HT-29 (cell line): ENCODE measurements around the gene CDH23. TPM values are rescaled to one million over a fixed set of nuclear protein-coding genes. Genes with fewer than 3 reads are reported as not detected.
A peak's percentile ranks its signal among the peaks of the same experiment; 100 is the strongest.

Source experiments
- DNase-seq: peaks from one replicate; pipeline ENCODE4 v3.0.0-alpha.2; 2015; ENCODE audit warnings: low spot score
- total RNA-seq: library from RNA; depleted of rRNA; stranded (reverse); fragments of >200 nt; shearing (Covaris generic); gene quantifications from 2 replicates; pipeline ENCODE4 v1.2.3, GENCODE V29; 2014

Gene CDH23
- total RNA-seq, 1 experiment from 2014 or later: 0.05 TPM

GRCh38 chr10:71637305-71637704 is 240.6 kb downstream of the CDH23 start:
- DNase-seq: no peak

DNA sequence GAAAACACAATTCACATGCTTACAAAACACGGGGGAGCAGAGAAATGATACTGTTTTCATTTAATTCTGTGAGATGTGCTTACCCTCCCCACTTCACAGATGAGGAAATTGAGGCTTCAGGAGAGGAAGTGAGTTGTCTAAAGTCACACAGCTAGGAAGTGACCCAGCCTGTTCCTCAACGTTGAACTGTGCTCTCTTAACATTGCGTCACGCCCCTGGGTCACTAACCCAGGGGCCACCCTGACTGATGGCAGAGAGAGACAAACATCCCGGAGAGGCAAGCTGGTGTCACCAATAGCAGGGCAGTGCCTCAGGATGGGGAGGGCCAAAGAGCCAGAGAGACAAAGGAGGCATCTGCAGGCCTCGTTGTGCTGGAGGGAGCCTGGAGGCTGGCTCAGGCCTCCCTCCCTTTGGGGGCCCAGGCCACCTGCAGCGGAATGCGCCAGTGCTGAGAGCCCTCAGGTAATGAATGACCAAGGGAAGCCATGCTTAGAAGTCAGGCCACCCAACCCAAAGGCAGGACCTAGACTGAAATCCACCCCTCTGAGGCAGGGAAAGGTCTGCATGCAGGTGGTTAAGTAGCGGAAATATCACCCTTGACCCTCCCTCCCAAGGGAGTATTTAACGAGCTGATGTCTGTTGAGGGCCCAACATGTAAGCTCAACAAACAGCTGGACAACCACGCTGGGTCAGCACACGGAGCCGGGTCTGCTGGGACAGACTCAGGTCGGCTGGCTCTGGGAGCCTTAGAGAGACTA is 241.5 kb downstream of the CDH23 start:
- DNase-seq: peak; percentile 72

- peak; percentile 69 for DNase-seq
These were observed 242.4 kb downstream of the CDH23 start for GRCh38 chr10:71638822-71639719.

DNA sequence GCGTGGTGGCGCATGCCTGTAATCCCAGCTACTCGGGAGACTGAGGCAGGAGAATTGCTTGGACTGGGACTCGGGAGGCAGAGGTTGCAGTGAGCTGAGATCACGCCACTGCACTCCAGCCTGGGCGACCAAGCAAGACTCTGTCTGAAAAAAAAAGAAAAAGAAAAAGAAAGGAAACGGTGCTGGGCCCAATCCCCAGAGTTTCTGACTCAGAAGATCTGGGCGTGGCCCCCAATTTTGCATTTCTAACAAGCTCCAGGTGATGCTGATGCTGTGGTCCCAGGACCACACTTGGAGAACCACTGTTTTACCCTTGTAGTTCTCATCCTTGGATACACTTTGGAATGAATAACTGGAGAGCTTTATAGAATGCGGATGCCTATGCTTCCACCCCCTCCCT is 243.9 kb downstream of the CDH23 start:
- no peak for DNase-seq

- no peak for DNase-seq
These were observed 244.7 kb downstream of the CDH23 start for GRCh38 chr10:71641449-71641848.

DNA sequence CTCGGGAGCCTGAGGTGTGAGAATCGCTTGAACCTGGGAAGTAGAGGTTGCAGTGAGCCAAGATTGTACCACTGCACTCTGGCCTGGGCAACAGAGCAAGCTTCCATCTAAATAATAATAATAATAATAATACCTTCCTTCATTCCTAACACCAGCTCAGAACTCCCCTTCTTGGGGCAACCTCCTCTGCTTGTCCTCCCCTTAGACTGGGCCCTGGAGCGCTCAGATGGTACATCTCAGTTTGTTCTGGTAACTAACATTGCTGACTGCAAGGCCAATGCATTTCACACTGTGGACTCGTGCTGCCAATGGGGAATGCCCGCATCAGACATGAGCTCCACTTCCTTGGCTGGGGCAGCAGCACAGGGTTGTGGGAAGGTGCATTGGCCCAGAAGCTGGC is 245.3 kb downstream of the CDH23 start:
- DNase-seq: no peak

DNA sequence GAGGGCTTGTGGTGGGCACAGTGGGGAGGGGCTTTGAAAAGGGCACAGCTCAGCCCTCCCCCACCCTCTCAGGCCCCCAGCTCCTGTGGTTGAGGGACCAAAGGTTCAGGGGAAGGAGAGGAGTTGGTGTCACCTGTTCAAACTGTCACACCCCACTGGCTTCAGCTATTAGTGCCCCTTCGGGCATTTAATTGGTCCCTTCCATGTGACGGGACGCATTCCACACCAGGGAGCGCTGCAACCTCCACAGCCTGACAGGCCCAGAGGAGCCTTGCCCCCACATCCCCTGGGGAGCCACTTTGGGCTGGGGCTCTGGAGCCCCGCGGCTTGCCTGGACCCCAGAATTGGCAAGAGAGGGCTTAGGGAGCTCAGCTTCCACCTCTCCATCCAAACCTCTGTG is 247.2 kb downstream of the CDH23 start:
- DNase-seq: no peak

DNA sequence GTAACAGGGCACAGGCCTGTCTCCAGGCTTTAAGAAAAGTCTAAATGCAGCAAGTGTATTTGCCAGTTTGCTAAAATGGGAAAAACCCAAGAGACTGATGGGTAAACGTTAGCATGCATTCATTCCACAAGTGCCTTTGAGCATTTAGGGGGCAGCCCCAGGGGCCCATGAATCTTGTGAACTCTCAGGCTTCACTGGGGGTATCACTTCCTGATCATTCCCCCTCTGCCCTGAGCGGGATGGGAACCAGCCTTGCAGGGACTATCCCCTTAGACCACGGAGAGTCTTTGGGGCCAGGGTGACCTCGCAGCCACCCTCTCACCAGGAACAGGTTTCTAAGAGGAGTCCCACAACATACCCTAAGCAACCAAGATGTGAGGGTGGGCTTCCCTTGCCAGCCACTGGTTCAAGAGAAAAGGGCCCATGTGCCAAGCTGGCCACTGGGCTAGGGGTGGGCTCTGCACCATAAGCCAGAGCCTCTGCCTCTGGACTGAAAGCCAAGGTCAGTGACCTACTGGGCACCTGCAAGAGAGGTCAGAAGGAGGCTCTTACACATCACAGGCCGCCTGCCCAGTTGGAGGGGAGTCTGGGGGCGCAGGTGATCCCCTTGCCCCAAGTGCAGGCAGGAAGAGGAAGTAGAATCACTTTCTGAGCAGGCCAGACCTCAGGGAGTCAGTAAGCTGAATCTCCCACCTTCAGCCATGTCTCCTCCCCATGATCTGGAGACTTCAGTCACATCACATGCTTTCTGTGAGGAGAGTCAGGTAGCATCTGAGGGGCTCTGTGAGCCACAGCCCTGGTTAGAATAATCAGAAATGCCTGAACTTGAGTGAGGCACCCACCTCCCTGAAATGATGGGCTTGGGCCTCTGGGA is 247.8 kb downstream of the CDH23 start:
- DNase-seq: no peak

- DNase-seq: no peak
These were observed 248.5 kb downstream of the CDH23 start for GRCh38 chr10:71645185-71645584.

- DNase-seq: no peak
These were observed 249.3 kb downstream of the CDH23 start for GRCh38 chr10:71646037-71646436.

GRCh38 chr10:71646592-71647292 is 250.0 kb downstream of the CDH23 start:
- no peak for DNase-seq

GRCh38 chr10:71647526-71648253 is 251.0 kb downstream of the CDH23 start:
- no peak for DNase-seq

GRCh38 chr10:71648254-71648932 is 251.7 kb downstream of the CDH23 start:
- DNase-seq: no peak

GRCh38 chr10:71648933-71649320 is 252.2 kb downstream of the CDH23 start:
- DNase-seq: no peak

- no peak for DNase-seq
These were observed 252.9 kb downstream of the CDH23 start for GRCh38 chr10:71649631-71650030.

GRCh38 chr10:71650397-71650796 is 253.7 kb downstream of the CDH23 start:
- DNase-seq: no peak

DNA sequence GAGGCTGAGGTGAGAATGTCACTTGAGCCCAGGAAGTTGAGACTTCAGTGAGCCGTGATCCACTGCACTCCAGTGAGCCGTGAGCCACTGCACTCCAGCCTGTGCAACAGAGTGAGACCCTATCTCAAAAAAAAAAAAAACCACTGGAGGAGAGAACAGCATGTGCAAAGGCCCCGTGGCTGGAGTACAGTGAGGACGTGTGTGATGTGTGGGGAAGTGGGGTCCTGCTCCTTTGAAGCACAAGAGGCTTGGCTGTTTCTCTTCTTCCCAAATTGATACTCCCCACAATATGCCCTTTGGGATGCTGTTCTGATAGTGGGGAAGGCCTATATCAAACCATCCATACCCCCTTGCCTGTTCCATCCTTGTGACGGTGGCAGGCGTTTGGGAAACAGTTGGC is 254.7 kb downstream of the CDH23 start:
- DNase-seq: no peak

GRCh38 chr10:71651928-71652327 is 255.2 kb downstream of the CDH23 start:
- DNase-seq: no peak

GRCh38 chr10:71653044-71653443 is 256.3 kb downstream of the CDH23 start:
- DNase-seq: no peak

- DNase-seq: no peak
These were observed 259.5 kb downstream of the CDH23 start for GRCh38 chr10:71656220-71656619.
